Esophagus (tissue), 2 donors: Measurements from ENCODE around the gene DLGAP4. TPM values are rescaled to one million over a fixed set of nuclear protein-coding genes. Genes with fewer than 3 reads are reported as not detected.

Source experiments
- H3K27ac ChIP-seq, 2 donors: one replicate each; pipeline ENCODE4 v1.5.1; 2013; ENCODE audit warnings: low read depth in 2 of 2, mild to moderate bottlenecking in 2 of 2, inconsistent platforms in 1 of 2, low read length in 1 of 2, moderate library complexity in 1 of 2
- H3K27me3 ChIP-seq, 2 donors: one replicate each; pipeline ENCODE4 v1.6.1; 2013; ENCODE audit warnings: low read length in 2 of 2, control low read depth in 1 of 2, mild to moderate bottlenecking in 1 of 2; ENCODE audit not compliant: insufficient read depth in 2 of 2, control insufficient read depth in 1 of 2
- H3K36me3 ChIP-seq, 2 donors: one replicate each; pipeline ENCODE4 v1.6.1; 2013; ENCODE audit warnings: low read length in 1 of 2; ENCODE audit not compliant: control insufficient read depth in 2 of 2, insufficient read depth in 2 of 2
- H3K4me1 ChIP-seq, 2 donors: one replicate each; pipeline ENCODE4 v1.6.1; 2013; ENCODE audit warnings: low read length in 1 of 2; ENCODE audit not compliant: control insufficient read depth in 2 of 2, insufficient read depth in 2 of 2
- H3K4me3 ChIP-seq, 2 donors: one replicate each; pipeline ENCODE4 v1.5.1; 2013; ENCODE audit warnings: low read length in 2 of 2, mild to moderate bottlenecking in 2 of 2, low read depth in 1 of 2, moderate library complexity in 1 of 2
- H3K9me3 ChIP-seq, 2 donors: one replicate each; pipeline ENCODE4 v1.6.1; 2013; ENCODE audit warnings: mild to moderate bottlenecking in 2 of 2, low read depth in 1 of 2, low read length in 1 of 2, moderate library complexity in 1 of 2; ENCODE audit not compliant: control insufficient read depth in 2 of 2, insufficient read depth in 1 of 2
- WGBS, 2 donors: extraction: QIAGEN DNeasy Blood & Tissue Kit; methylation state at CpG; one replicate each; pipeline ENCODE4 v1.1.7; 2013; 5-methylcytosine and 5-hydroxymethylcytosine counted together
- polyA plus RNA-seq, 2 donors: library from polyadenylated mRNA; stranded (reverse); fragments of 200-250 nt; gene quantifications; one replicate each; pipeline ENCODE4 v1.2.3, GENCODE V29; 2013
- donor health status: healthy with polysubstance abuse.
- donor health status: Bipolar disorder and iron deficiency.

The DLGAP4 gene
- polyA plus RNA-seq, 2 donors, result 15.8 to 24.3 TPM

DNA sequence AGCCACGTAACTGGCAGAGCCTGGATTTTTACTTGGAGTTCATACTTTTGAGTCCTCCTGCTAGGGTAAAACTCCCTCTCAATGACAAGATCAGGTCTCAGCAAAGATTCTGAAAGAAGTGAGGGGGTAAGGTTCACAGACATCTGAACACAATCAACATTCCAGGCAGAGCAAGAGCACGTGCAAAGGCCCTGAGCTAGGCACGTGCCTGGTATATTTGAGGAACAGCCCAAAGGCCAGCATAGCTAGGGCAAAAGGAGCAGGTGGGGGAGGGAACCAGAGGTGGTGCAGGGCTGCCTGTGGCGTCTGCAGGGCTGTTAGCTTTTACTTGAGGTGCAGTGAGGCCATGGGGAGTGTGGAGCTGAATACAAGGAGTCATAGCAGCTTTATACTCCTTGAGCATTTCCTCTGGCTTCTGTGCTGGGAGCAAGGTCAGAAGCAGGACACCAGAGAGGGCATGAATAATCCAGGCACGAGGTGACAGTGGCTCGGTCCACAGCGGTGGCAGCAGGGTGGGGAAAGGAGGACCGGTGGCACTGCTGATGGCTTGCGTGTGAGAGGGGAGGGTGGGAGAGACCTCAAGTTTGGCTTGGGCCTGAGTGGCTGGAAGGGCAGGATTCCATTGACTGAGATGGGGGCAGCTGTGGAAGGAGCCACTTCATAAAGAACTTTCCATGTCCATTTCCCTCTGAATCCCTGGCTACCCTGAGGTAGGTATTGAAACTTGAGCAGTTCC is 57.0 kb downstream of the DLGAP4 start:
- Histone ChIP-seq H3K36me3 (no peaks in the 10 kb centered on the region), H3K4me3 (no peak overlapping the region), H3K27ac (no peak overlapping the region), H3K9me3 (no peaks in the 10 kb centered on the region), H3K4me1 (no peaks in the 10 kb centered on the region), H3K27me3 (no peaks in the 10 kb centered on the region)
- WGBS, 2 donors, result 77 to 79% methylated on average over 9 of the region's 9 CpGs

DNA sequence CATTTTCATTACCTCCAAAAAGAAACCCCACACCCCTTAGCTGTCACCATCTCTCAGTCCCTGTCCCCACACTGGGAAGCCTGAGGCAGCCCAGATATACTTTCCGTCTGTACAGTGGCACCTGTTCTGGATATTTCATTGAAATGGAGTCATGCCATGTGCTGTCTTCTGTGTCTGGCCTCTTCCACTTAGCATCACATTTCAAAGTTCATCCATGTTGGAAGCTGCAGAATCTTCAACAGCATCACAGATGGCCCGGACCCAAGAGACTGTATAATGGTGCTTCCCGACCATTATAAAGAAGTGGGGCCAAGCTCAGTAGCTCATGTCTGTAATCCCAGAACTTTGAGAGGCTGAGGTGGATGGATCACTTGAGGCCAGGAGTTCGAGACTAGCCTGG is 58.4 kb downstream of the DLGAP4 start:
- Histone ChIP-seq H3K4me1 (no peaks in the 10 kb centered on the region), H3K27me3 (no peaks in the 10 kb centered on the region), H3K36me3 (no peaks in the 10 kb centered on the region), H3K4me3 (no peak overlapping the region), H3K27ac (no peak overlapping the region), H3K9me3 (no peaks in the 10 kb centered on the region)
- WGBS, 2 donors, result 70 to 76% methylated on average over 4 of the region's 4 CpGs

DNA sequence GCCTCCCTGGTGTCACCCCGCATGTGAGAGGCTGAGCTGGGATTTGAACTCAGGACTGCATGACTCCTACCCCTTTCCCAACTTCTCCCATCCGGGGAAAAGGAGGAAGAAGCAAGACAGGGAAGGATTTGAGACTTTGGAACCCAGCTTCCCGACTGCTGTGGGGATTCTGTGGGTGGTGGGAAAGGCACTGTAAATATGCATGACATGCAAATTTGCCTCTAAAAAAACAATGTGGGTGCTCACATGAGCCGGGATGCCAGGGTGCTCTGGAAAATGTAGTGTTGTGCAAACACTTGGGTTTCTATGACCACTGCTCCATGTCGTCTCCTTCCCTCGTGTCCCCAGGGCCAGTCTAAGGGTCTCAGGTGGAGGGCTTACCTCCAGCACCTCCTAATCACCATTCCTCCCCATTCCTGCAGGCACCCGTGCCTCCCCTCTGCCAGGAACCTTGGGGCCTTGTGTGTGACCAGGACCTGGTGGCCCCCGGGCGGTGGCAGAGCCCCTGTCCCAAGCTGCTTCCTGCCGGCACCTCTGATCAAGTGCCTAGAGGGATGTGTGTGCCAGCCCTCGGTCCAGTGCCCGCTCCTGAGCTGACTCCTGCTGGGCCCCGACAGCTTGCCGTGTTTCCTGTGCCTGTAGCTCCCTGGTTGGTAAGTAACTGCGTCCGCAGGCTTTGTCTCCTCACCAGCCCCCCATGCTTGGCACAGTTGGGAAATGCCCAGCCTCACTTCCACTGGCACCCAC is 60.7 kb downstream of the DLGAP4 start:
- no peak overlapping the region for H3K27ac ChIP-seq
- no peak overlapping the region for H3K4me3 ChIP-seq
- H3K4me1 ChIP-seq, result no peaks in the 10 kb centered on the region
- no peaks in the 10 kb centered on the region for H3K9me3 ChIP-seq
- no peaks in the 10 kb centered on the region for H3K27me3 ChIP-seq
- WGBS, 2 donors, result 82 to 84% methylated on average over 15 to 16 of the region's 16 CpGs
- H3K36me3 ChIP-seq, result no peaks in the 10 kb centered on the region

DNA sequence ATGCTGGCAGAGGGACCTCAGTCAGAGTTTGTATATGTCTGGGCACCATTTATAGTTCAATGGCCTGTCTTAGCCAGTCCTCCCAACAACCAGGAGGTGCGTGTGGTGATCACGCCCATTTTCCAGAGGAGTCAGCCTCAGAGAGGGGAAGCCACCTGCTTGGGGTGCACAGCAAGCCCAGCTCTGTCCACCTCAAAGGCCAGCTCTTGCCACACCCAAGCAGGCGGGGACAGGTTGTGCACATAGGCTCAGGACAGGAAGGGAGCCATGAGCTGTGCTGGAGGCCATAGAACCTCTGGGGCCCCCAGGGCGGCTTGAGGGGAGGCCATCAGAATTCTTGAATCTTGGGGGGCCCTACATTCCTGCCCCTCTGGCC is 61.2 kb downstream of the DLGAP4 start:
- no peak overlapping the region for H3K27ac ChIP-seq
- no peaks in the 10 kb centered on the region for H3K4me1 ChIP-seq
- 90 to 91% methylated on average over 4 of the region's 4 CpGs for WGBS, 2 donors
- no peak overlapping the region for H3K4me3 ChIP-seq
- no peaks in the 10 kb centered on the region for H3K9me3 ChIP-seq
- H3K27me3 ChIP-seq, result no peaks in the 10 kb centered on the region
- H3K36me3 ChIP-seq, result no peaks in the 10 kb centered on the region

DNA sequence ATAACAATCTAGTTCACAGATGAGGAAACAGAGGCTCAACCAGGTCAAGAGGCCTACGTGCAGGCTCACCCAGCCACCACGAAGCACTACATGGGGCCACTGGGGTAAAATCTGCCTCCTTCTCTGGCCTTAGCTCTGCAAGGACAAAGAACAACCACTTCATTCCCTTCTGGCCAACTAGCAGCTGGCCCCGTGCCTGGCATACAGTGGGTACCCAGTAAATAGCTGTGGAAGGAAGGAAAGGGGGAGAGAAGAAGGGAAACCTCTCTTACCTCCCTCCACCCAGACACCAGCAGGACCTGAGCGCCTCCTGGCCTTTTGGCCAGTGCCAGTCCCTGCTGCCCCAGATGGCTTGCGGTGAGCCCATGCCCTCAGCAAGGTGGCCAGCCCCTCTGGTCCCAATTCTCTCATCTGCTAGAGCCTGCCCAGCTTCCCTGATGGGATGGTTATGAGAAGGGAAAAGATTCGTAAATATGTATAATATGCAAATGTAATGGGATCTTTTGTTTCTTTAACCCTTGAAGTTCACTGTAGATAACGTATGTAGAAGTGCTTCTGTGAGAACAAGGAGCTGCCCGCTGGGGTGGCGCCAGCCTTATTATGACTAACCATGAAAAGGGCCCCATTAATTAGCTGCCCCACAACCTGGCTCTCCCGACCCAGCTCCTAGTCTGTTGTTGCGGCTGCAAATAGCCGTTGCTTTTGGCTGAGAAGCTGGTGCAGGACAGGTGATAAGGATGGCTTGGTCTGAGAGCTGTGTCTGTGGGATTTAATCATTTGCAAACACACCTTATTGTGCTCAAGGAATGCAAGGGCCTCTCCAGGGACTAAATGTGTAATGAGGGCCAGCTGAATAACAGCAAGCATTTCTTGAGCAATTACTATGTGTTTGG is 62.0 kb downstream of the DLGAP4 start:
- Histone ChIP-seq H3K27me3 (no peaks in the 10 kb centered on the region), H3K4me3 (no peak overlapping the region), H3K9me3 (no peaks in the 10 kb centered on the region), H3K36me3 (no peaks in the 10 kb centered on the region), H3K27ac (no peak overlapping the region), H3K4me1 (no peaks in the 10 kb centered on the region)
- WGBS, 2 donors, result 57 to 59% methylated on average over 12 of the region's 12 CpGs

DNA sequence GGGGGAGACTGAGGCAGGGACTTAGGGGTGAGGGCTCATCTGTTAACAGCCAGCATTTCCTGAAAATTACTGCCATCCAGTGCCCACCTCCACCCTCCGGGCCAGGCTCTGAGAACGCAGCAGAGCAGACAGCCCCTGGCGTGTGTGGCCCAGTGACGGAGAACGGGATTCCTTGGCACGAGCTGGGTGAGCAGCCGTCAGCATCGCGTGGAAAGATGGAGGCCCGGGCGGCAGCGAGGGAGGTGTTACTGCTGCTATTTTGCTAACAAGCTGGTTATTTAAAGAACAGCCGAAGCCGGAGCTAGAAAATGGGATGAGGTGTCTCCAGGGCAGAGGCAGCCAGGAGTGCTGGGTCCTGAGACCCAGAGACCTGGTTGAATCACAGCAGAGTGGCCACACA is 62.7 kb downstream of the DLGAP4 start:
- H3K4me1 ChIP-seq, result no peaks in the 10 kb centered on the region
- no peak overlapping the region for H3K4me3 ChIP-seq
- H3K27me3 ChIP-seq, result no peaks in the 10 kb centered on the region
- no peaks in the 10 kb centered on the region for H3K36me3 ChIP-seq
- no peaks in the 10 kb centered on the region for H3K9me3 ChIP-seq
- no peak overlapping the region for H3K27ac ChIP-seq
- WGBS, 2 donors, result 86% methylated on average over 14 of the region's 14 CpGs

DNA sequence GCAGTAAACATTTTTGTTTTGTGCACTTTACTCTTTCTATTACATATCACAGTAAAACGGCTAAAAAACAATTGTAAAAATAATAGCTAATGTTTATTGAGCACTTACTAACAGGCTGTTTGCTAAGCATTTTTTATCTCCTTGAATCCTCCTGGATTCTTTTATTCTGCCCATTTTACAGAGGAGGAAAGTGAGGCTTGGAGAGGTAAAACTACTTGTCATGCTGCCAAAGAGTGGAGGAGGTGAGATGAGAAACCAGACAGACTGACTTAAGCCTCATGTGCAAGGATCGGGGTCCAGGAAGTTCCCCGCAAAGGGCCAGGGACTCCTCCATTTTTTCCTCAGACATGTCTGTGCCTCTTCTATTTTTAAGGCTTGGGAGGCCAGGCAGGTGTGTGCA is 63.6 kb downstream of the DLGAP4 start:
- H3K27ac ChIP-seq, result no peak overlapping the region
- no peak overlapping the region for H3K4me3 ChIP-seq
- no peaks in the 10 kb centered on the region for H3K36me3 ChIP-seq
- no peaks in the 10 kb centered on the region for H3K27me3 ChIP-seq
- WGBS, 2 donors, result 75 to 79% methylated on average over 3 of the region's 3 CpGs
- H3K9me3 ChIP-seq, result no peaks in the 10 kb centered on the region
- no peaks in the 10 kb centered on the region for H3K4me1 ChIP-seq

DNA sequence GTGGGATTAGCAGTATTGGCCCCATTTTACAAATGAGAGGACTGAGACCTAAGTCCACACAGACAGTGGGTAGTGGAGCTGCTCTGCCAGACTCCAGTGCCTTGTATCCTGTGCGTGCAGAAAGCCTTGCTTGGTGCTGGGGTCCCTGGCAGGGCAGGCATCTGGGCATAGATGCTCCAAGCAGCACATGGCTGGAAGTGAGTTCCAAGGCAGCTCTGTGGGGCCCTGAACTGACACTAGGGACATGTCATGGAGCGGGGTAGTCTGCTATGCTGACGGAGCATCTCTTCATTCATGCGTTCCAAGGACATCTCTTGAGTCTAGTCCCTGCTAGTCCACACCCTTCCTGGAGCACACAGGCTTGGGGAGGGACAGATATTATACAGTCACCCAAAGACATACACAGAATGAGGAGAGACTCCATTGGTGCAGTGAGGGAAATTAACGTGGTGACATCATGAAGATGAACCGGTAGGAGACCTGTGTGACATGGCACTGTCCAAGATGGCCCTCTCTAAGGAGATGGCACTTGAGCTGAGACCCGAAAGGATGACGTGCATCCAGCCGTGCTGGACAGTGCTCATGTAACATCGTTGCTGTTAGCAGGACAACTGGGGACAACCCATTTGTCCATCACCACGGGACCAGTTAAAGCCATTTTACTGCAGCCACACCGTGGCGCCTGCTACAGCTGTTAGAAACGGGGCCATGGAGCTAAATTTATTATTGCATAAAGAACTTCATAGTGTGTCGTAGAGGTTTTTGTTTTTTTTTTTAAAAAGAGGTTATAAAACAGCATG is 65.1 kb downstream of the DLGAP4 start:
- Histone ChIP-seq H3K36me3 (no peaks in the 10 kb centered on the region), H3K4me1 (no peaks in the 10 kb centered on the region), H3K27me3 (no peaks in the 10 kb centered on the region), H3K4me3 (no peak overlapping the region), H3K9me3 (peaks cover 0 to 2% of the 10 kb centered on the region in 2 donors), H3K27ac (no peak overlapping the region)
- 73 to 78% methylated on average over 15 of the region's 15 CpGs for WGBS, 2 donors

DNA sequence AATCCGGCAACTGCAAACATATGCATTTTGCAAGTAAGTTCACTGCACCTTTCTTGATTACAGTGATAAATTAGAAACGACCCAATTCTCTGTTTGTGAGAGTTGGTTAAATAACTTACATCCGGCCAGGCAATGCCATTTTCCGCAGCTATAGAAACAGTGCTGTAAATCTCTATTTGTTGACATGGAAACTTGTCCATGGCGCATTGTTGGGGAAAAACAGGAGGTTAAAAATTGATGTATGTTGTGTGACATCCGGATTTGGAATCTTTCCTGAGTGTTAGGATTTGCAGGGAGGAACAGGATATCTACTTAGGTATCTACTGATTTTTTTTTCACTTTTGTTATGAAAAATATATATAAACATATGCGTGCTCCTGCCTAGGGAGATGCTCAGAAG is 66.5 kb downstream of the DLGAP4 start:
- H3K36me3 ChIP-seq, result no peaks in the 10 kb centered on the region
- H3K27me3 ChIP-seq, result no peaks in the 10 kb centered on the region
- no peak overlapping the region for H3K27ac ChIP-seq
- no peak overlapping the region for H3K4me3 ChIP-seq
- H3K4me1 ChIP-seq, result no peaks in the 10 kb centered on the region
- peaks cover 0 to 2% of the 10 kb centered on the region in 2 donors for H3K9me3 ChIP-seq
- WGBS, 2 donors, result 57 to 60% methylated on average over 7 of the region's 7 CpGs
